CD4-positive, alpha-beta memory T cell (primary cell): ENCODE measurements around the gene DNAH9. TPM values are rescaled to one million over a fixed set of nuclear protein-coding genes. Genes with fewer than 3 reads are reported as not detected.
"Not testable (repeated sequence)": the region's sequence is repeated elsewhere in the genome, so short reads cannot be mapped to it uniquely, and the experiment has no call there.

Experiments used
- CTCF ChIA-PET: fragments of 350-600 bp; sonication (Branson Sonifier 250); formaldehyde crosslinking; loops from one replicate; lab custom pipeline; 2021; ENCODE audit warnings: inconsistent platforms; ENCODE audit not compliant: partially characterized antibody; lab: Charles Lee
- POLR2A ChIA-PET: fragments of 350-600 bp; sonication (Branson Sonifier 250); formaldehyde crosslinking; loops from one replicate; lab custom pipeline; 2021; ENCODE audit not compliant: partially characterized antibody; lab: Charles Lee
- DNase-seq, 5 donors: peaks; one replicate each; pipeline versions ENCODE4 v3.0.0 to v3.0.0-alpha.2; 2020 to 2022; ENCODE audit warnings: mixed read lengths in 1 of 5
- H3K27ac ChIP-seq: one replicate; pipeline ENCODE4 v1.7.0; 2013; ENCODE audit warnings: low read depth, low read length
- H3K27me3 ChIP-seq: 2 replicates; pipeline ENCODE4 v1.7.0; 2013; ENCODE audit warnings: mild to moderate bottlenecking, low read length, moderate library complexity; ENCODE audit not compliant: insufficient read depth
- H3K36me3 ChIP-seq: 2 replicates; pipeline ENCODE4 v1.7.0; 2013; ENCODE audit warnings: mild to moderate bottlenecking, low read length, moderate library complexity; ENCODE audit not compliant: insufficient read depth
- H3K4me1 ChIP-seq: 2 replicates; pipeline ENCODE4 v1.7.0; 2013; ENCODE audit warnings: mild to moderate bottlenecking, low read length, moderate library complexity; ENCODE audit not compliant: insufficient read depth
- H3K4me3 ChIP-seq, 2 donors: one replicate each; pipeline ENCODE4 v1.7.0; 2013; ENCODE audit warnings: low read length in 2 of 2, mild to moderate bottlenecking in 1 of 2
- H3K9me3 ChIP-seq, 2 donors: one replicate each; pipeline ENCODE4 v1.7.0; 2013; ENCODE audit warnings: low read length in 2 of 2, control low read depth in 1 of 2; ENCODE audit not compliant: control insufficient read depth in 1 of 2
- H3K27ac Mint-ChIP-seq, 7 donors: one replicate each; pipeline ENCODE4 v1.8.0; 2020 to 2021; ENCODE audit warnings: mixed read lengths in 7 of 7, mild to moderate bottlenecking in 6 of 7, inconsistent platforms in 3 of 7, moderate library complexity in 3 of 7
- H3K27me3 Mint-ChIP-seq, 2 donors: one replicate each; pipeline ENCODE4 v1.8.0; 2020 to 2021; ENCODE audit warnings: mixed read lengths in 2 of 2
- H3K36me3 Mint-ChIP-seq, 2 donors: one replicate each; pipeline ENCODE4 v1.8.0; 2020 to 2021; ENCODE audit warnings: mixed read lengths in 2 of 2, inconsistent platforms in 1 of 2, mild to moderate bottlenecking in 1 of 2
- H3K4me1 Mint-ChIP-seq, 4 donors: one replicate each; pipeline ENCODE4 v1.8.0; 2020 to 2021; ENCODE audit warnings: mixed read lengths in 4 of 4, mild to moderate bottlenecking in 1 of 4
- H3K4me3 Mint-ChIP-seq, 8 donors: one replicate each; pipeline ENCODE4 v1.8.0; 2020 to 2021; ENCODE audit warnings: mixed read lengths in 8 of 8, mild to moderate bottlenecking in 7 of 8, moderate library complexity in 6 of 8, inconsistent platforms in 3 of 8
- H3K9me3 Mint-ChIP-seq, 8 donors: one replicate each; pipeline ENCODE4 v1.8.0; 2020 to 2021; ENCODE audit warnings: mixed read lengths in 8 of 8, mild to moderate bottlenecking in 5 of 8, inconsistent platforms in 3 of 8, moderate library complexity in 1 of 8
- intact Hi-C: fragments of 100-400 bp; cut with micrococcal nuclease; formaldehyde crosslinking; loops from one replicate; pipeline ENCODE4 v1.15.1; 2023
- polyA plus RNA-seq, 2 donors: library from polyadenylated mRNA; unstranded; fragments of 300-500 nt; fragmentation: Illumina TruSeq; gene quantifications; one replicate each; pipeline ENCODE4 v1.2.3, GENCODE V29; 2021
- total RNA-seq, 2 experiments: library from RNA; stranded (reverse); gene quantifications; one replicate each; pipeline ENCODE4 v1.2.3, GENCODE V29; 2021

DNAH9 gene
- total and polyA plus RNA-seq, 4 experiments from 2014 or later = not detected

DNA sequence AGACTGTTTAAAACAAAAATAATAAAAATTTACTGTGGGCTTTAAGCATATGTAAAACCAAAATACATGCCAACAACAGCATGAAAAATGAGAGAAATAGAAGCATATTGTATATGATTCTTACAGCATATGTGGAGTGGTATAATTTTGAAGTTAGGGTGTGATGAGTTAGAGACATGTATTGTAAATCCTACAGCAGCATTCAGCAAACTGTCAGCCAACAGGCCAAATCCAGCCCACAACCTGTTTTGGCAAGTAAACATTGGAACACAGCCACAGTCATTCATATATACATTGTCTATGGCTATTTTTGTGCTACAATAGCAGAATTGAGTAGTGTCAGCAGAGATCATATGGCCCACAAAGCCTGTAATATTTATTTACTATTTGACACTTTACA lies 356.7 kb downstream of the DNAH9 start:
- H3K4me3 ChIP-seq = no peak overlapping the region
- Mint-ChIP-seq H3K27ac (no peak overlapping the region), H3K27me3 (no peaks in the 10 kb centered on the region), H3K4me3 (no peak overlapping the region), H3K9me3 (peaks cover 3 to 64% (median 43%) of the 10 kb centered on the region in 8 donors), H3K36me3 (peaks cover 40 to 65% of the 10 kb centered on the region in 2 donors), H3K4me1 (no peaks in the 10 kb centered on the region)
- no peak overlapping the region for H3K27ac ChIP-seq
- intact Hi-C loops = no loop called here
- ChIA-PET POLR2A (no interaction called here), CTCF (no interaction called here)
- no peaks in the 10 kb centered on the region for H3K27me3 ChIP-seq
- no peaks in the 10 kb centered on the region for H3K4me1 ChIP-seq
- DNase-seq = no peak
- H3K36me3 ChIP-seq = no peaks in the 10 kb centered on the region
- H3K9me3 ChIP-seq = no peaks in the 10 kb centered on the region

- Histone ChIP-seq H3K9me3 (peaks cover 0 to 12% of the 10 kb centered on the region in 2 donors), H3K4me1 (no peaks in the 10 kb centered on the region), H3K4me3 (no peak overlapping the region), H3K36me3 (no peaks in the 10 kb centered on the region), H3K27ac (no peak overlapping the region), H3K27me3 (no peaks in the 10 kb centered on the region)
- DNase-seq = no peak
- Mint-ChIP-seq H3K4me3 (no peak overlapping the region), H3K36me3 (peaks cover 50 to 75% of the 10 kb centered on the region in 2 donors), H3K27me3 (no peaks in the 10 kb centered on the region), H3K4me1 (peaks cover 0 to 1% (median 0%) of the 10 kb centered on the region in 4 donors), H3K9me3 (peaks cover 0 to 54% (median 44%) of the 10 kb centered on the region in 8 donors), H3K27ac (no peak overlapping the region)
- ChIA-PET POLR2A (no interaction called here), CTCF (no interaction called here)
- intact Hi-C loops = no loop called here
These were observed 371.3 kb downstream of the DNAH9 start for GRCh38 chr17:11969565-11969964.

DNA sequence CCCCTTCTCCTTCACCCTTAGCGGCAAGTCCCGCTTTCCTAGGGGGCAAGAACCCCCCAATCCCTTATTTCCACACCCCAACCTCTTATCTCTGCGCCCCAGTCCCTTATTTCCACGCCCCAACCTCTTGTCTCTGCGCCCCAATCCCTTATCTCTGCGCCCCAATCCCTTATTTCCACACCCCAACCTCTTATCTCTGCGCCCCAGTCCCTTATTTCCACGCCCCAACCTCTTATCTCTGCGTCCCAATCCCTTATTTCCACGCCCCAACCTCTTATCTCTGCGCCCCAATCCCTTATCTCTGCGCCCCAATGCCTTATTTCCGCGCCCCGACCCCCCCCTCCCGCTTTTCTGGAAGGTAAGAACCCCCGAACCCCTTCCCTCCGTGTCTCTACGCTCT lies 374.5 kb downstream of the DNAH9 start:
- H3K4me1 Mint-ChIP-seq, H3K27ac ChIP-seq, CTCF ChIA-PET, H3K36me3 ChIP-seq, H3K27me3 ChIP-seq, intact Hi-C loops, H3K4me3 ChIP-seq, H3K27me3 Mint-ChIP-seq, H3K4me3 Mint-ChIP-seq, H3K27ac Mint-ChIP-seq, H3K9me3 ChIP-seq, POLR2A ChIA-PET, DNase-seq, H3K4me1 ChIP-seq: not testable (repeated sequence)
- Mint-ChIP-seq H3K9me3 (peaks cover 0 to 25% (median 19%) of the 10 kb centered on the region in 8 donors), H3K36me3 (peaks cover 47 to 73% of the 10 kb centered on the region in 2 donors)

DNA sequence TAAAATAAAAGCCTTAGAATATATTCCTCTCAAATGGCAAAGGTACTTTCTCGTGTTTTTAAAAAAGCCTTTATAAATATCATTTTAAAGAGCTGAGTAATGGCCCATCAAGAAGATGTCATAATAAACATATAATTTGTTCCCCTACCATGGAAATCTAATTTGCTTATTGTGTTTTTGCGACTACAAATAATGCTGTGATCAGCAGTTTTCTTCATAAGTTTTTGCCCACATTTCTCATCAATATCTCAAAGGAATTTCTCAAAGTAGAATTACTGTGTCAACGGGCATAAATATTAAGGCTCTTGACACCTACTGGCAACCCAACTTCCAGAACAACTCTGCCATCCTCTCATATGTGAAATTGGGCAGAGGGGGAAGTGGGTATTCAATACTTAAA lies 381.5 kb downstream of the DNAH9 start:
- DNase-seq = no peak
- intact Hi-C loops = no loop called here
- Histone ChIP-seq H3K27ac (no peak overlapping the region), H3K4me1 (no peaks in the 10 kb centered on the region), H3K9me3 (no peaks in the 10 kb centered on the region), H3K36me3 (peaks cover 20% of the 10 kb centered on the region), H3K27me3 (no peaks in the 10 kb centered on the region), H3K4me3 (no peak overlapping the region)
- no peaks in the 10 kb centered on the region for H3K27me3 Mint-ChIP-seq
- H3K9me3 Mint-ChIP-seq = peaks cover 0 to 2% (median 0%) of the 10 kb centered on the region in 8 donors
- H3K4me1 Mint-ChIP-seq = peaks cover 1 to 6% (median 5%) of the 10 kb centered on the region in 4 donors
- H3K36me3 Mint-ChIP-seq = peaks cover 74 to 81% of the 10 kb centered on the region in 2 donors
- H3K4me3 Mint-ChIP-seq = no peak overlapping the region
- H3K27ac Mint-ChIP-seq = no peak overlapping the region
- ChIA-PET POLR2A (interaction anchor here (1.6 kb wide), 1 partner anchor 41 kb away, joined by 3 read pairs; the partner anchor contains the start of gene MAP2K4), CTCF (interaction anchor here (1.1 kb wide), 1 partner anchor 11 kb away, joined by 3 read pairs; no protein-coding TSS in a partner anchor)

- Histone ChIP-seq H3K36me3 (peaks cover 20% of the 10 kb centered on the region), H3K27ac (no peak overlapping the region), H3K4me1 (no peaks in the 10 kb centered on the region), H3K4me3 (no peak overlapping the region), H3K27me3 (no peaks in the 10 kb centered on the region), H3K9me3 (no peaks in the 10 kb centered on the region)
- ChIA-PET CTCF (interaction anchor here (1.0 to 1.1 kb wide), 2 partner anchors 9 to 42 kb away, joined by 4 to 5 read pairs; no protein-coding TSS in a partner anchor), POLR2A (no interaction called here)
- intact Hi-C loops = no loop called here
- Mint-ChIP-seq H3K36me3 (peaks cover 70 to 75% of the 10 kb centered on the region in 2 donors), H3K4me3 (no peak overlapping the region), H3K9me3 (no peaks in the 10 kb centered on the region), H3K4me1 (peaks cover 0 to 3% (median 2%) of the 10 kb centered on the region in 4 donors), H3K27me3 (no peaks in the 10 kb centered on the region), H3K27ac (peak overlapping the region in 1 of 7 donors; percentile 57)
- DNase-seq = no peak
These were observed 382.5 kb downstream of the DNAH9 start for GRCh38 chr17:11980813-11981212.

DNA sequence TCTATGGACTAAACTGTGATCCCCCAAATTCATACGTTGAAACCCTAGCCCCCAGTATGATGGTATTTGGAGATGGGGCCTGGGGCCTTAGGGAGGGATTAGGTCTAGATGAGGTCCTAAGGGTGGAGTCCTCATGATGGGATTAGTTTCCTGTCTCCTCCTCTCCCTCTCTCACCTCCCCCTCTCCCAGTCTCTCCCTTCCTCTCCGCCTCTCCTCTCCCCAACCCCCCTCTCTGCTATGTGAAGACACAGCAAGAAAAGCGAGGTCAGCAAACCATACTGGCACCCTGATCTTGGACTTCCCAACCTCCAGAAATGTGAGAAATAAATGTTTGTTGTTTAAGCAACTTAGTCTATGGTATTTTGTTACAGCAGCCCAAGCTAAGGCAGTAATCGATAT lies 383.6 kb downstream of the DNAH9 start:
- POLR2A ChIA-PET = interaction anchor here (0.7 to 1.0 kb wide), 2 partner anchors 13 to 15 kb away, joined by 3 read pairs; partner anchors contain the start of gene ZNF18
- Mint-ChIP-seq H3K4me3 (no peak overlapping the region), H3K9me3 (no peaks in the 10 kb centered on the region), H3K4me1 (peaks cover 0 to 5% (median under 1%) of the 10 kb centered on the region in 4 donors), H3K27me3 (no peaks in the 10 kb centered on the region), H3K36me3 (peaks cover 71 to 73% of the 10 kb centered on the region in 2 donors), H3K27ac (no peak overlapping the region)
- CTCF ChIA-PET = interaction anchor here (0.7 to 1.1 kb wide), 3 partner anchors 8 to 1233 kb away, joined by 3 to 5 read pairs (median 4); no protein-coding TSS in a partner anchor
- Histone ChIP-seq H3K27me3 (no peaks in the 10 kb centered on the region), H3K4me3 (no peak overlapping the region), H3K9me3 (no peaks in the 10 kb centered on the region), H3K4me1 (no peaks in the 10 kb centered on the region), H3K27ac (no peak overlapping the region), H3K36me3 (peaks cover 19% of the 10 kb centered on the region)
- DNase-seq = no peak
- intact Hi-C loops = no loop called here

DNA sequence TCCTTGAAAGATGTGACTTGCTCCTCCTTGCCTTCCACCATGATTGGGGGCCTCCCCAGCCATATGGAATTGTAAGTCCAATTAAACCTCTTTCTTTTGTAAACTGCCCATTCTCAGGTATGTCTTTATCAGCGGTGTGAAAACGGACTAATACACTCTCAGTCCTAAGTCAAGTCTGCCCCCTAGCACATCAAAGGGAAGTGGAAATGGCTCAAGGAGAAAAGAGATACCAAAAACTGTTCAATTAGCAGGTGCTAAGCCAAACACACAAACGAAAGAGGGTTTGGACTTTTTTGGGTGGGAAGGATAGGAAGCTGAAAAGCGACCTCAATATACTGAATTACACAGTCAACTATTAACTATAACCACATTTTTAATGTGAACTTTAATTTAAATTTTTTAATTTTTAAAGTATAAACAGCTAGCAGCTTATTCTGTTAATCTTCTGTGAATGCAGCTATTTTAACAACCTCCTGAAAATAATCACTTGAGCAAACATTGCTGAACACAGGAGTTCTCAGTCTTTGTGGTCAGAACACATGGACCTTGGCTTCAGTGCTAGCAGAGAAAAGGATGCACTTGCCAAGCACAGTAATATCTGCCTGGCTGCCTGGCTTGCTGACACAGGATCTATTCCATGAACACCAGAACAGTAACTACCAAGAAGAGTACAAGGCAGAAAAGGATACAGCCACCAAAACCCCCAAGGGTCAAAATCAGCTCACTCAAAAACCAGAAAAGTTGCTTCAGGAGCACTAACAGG lies 388.1 kb downstream of the DNAH9 start:
- intact Hi-C loops = loop anchor here (5.0 kb wide), 1 partner anchor 36 kb away; the partner anchor contains the start of gene MAP2K4
- Histone ChIP-seq H3K4me1 (no peaks in the 10 kb centered on the region), H3K36me3 (peaks cover 11% of the 10 kb centered on the region), H3K4me3 (no peak overlapping the region), H3K27me3 (no peaks in the 10 kb centered on the region), H3K27ac (no peak overlapping the region), H3K9me3 (no peaks in the 10 kb centered on the region)
- Mint-ChIP-seq H3K27me3 (no peaks in the 10 kb centered on the region), H3K4me3 (no peak overlapping the region), H3K27ac (peak overlapping the region in 2 of 7 donors; percentile 13 to 64), H3K4me1 (peaks cover 13 to 25% (median 17%) of the 10 kb centered on the region in 4 donors), H3K36me3 (peaks cover 65 to 74% of the 10 kb centered on the region in 2 donors), H3K9me3 (no peaks in the 10 kb centered on the region)
- no peak for DNase-seq
- ChIA-PET POLR2A (interaction anchor here (0.9 to 1.5 kb wide), 2 partner anchors 11 kb away, joined by 3 to 7 read pairs; partner anchors contain the start of gene ZNF18), CTCF (interaction anchor here (1.3 to 3.9 kb wide), 2 partner anchors 8 to 11 kb away, joined by 5 to 16 read pairs; partner anchors contain the start of gene ZNF18)
